Measurements from ENCODE around the gene HOXB5. TPM values are rescaled to one million over a fixed set of nuclear protein-coding genes. Genes with fewer than 3 reads are reported as not detected.

Gene HOXB5
- total RNA-seq, 1 donor from 2014 or later, result not detected

- H3K36me3 Mint-ChIP-seq (ENCODE audit: low read depth), result peaks cover 14% of the 10 kb centered on the region
- H3K4me1 Mint-ChIP-seq (ENCODE audit: low read depth), result peaks cover 54% of the 10 kb centered on the region
- intact Hi-C loops (cut with micrococcal nuclease), result loop anchor here (2.0 kb wide), 1 partner anchor 32 kb away; the partner anchor contains the start of gene HOXB4
- peak overlapping the region; percentile 80 for H3K27ac Mint-ChIP-seq
- peaks cover 1% of the 10 kb centered on the region for H3K27me3 Mint-ChIP-seq (ENCODE audit: insufficient read depth)
- peak overlapping the region; percentile 75 for H3K4me3 Mint-ChIP-seq
- DNase-seq (ENCODE audit: low spot score), result no peak
- H3K9me3 Mint-ChIP-seq, result no peaks in the 10 kb centered on the region
These were observed 46.4 kb downstream of the HOXB5 start for GRCh38 chr17:48546924-48547807.

GRCh38 chr17:48546137-48546923 is 47.2 kb downstream of the HOXB5 start:
- peak overlapping the region; percentile 75 for H3K4me3 Mint-ChIP-seq
- peaks cover 54% of the 10 kb centered on the region for H3K4me1 Mint-ChIP-seq (ENCODE audit: low read depth)
- H3K9me3 Mint-ChIP-seq, result no peaks in the 10 kb centered on the region
- peaks cover 5% of the 10 kb centered on the region for H3K27me3 Mint-ChIP-seq (ENCODE audit: insufficient read depth)
- peaks cover 16% of the 10 kb centered on the region for H3K36me3 Mint-ChIP-seq (ENCODE audit: low read depth)
- intact Hi-C loops (cut with micrococcal nuclease), result loop anchor here (2.0 kb wide), 1 partner anchor 32 kb away; the partner anchor contains the start of gene HOXB4
- no peak for DNase-seq (ENCODE audit: low spot score)
- H3K27ac Mint-ChIP-seq, result peak overlapping the region; percentile 80

- H3K4me1 Mint-ChIP-seq (ENCODE audit: low read depth), result peaks cover 60% of the 10 kb centered on the region
- peak overlapping the region; percentile 95 for H3K4me3 Mint-ChIP-seq
- peak overlapping the region; percentile 80 for H3K27ac Mint-ChIP-seq
- H3K36me3 Mint-ChIP-seq (ENCODE audit: low read depth), result peaks cover 19% of the 10 kb centered on the region
- H3K27me3 Mint-ChIP-seq (ENCODE audit: insufficient read depth), result peaks cover 8% of the 10 kb centered on the region
- intact Hi-C loops (cut with micrococcal nuclease), result loop anchor here (2.0 kb wide), 1 partner anchor 63 kb away; no protein-coding TSS in a partner anchor
- no peak for DNase-seq (ENCODE audit: low spot score)
- no peaks in the 10 kb centered on the region for H3K9me3 Mint-ChIP-seq
These were observed 48.0 kb downstream of the HOXB5 start for GRCh38 chr17:48545539-48545938.

DNA sequence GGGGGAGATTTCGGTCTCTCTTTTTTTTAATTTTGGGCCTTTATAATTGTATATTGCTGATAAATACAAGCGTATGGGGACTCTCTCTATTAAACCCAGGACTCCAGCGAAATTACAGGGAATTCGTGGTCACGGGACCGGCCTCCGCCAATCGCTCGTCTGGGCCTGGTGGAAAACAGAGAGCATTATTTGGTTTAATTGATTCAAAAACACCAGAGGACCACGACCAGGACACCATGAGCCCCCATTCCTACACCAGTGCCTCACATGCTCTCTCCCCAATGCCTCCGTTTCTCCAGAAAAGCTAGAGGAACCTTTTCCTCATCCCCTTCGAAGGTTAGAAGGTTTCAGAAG is 48.6 kb downstream of the HOXB5 start, which contains the start of gene HOXB2:
HOXB2 (minus strand) TSS at position 88 of the 354 bp plus-strand sequence. CDS start 198 bp downstream, outside the sequence.
- H3K9me3 Mint-ChIP-seq, result no peaks in the 10 kb centered on the region
- intact Hi-C loops (cut with micrococcal nuclease), result loop anchor here (2.0 kb wide), 1 partner anchor 62 kb away; no protein-coding TSS in a partner anchor
- DNase-seq (ENCODE audit: low spot score), result no peak
- peak within 1 kb of the TSS; percentile 96 for H3K27ac Mint-ChIP-seq
- peaks cover 17% of the 10 kb centered on the region for H3K36me3 Mint-ChIP-seq (ENCODE audit: low read depth)
- H3K27me3 Mint-ChIP-seq (ENCODE audit: insufficient read depth), result peaks cover 8% of the 10 kb centered on the region
- peak within 1 kb of the TSS; percentile 95 for H3K4me3 Mint-ChIP-seq
- H3K4me1 Mint-ChIP-seq (ENCODE audit: low read depth), result peaks cover 63% of the 10 kb centered on the region

- Mint-ChIP-seq H3K36me3 (ENCODE audit: low read depth) (peaks cover 15% of the 10 kb centered on the region), H3K27ac (peak overlapping the region; percentile 96), H3K4me3 (peak overlapping the region; percentile 95), H3K27me3 (ENCODE audit: insufficient read depth) (peaks cover 8% of the 10 kb centered on the region), H3K4me1 (ENCODE audit: low read depth) (peaks cover 62% of the 10 kb centered on the region), H3K9me3 (no peaks in the 10 kb centered on the region)
- peak; percentile 31 for DNase-seq (ENCODE audit: low spot score)
- intact Hi-C loops (cut with micrococcal nuclease), result loop anchor here (2.0 to 5.0 kb wide), 2 partner anchors 62 to 132 kb away; no protein-coding TSS in a partner anchor
These were observed 49.1 kb downstream of the HOXB5 start for GRCh38 chr17:48544349-48545021.

DNA sequence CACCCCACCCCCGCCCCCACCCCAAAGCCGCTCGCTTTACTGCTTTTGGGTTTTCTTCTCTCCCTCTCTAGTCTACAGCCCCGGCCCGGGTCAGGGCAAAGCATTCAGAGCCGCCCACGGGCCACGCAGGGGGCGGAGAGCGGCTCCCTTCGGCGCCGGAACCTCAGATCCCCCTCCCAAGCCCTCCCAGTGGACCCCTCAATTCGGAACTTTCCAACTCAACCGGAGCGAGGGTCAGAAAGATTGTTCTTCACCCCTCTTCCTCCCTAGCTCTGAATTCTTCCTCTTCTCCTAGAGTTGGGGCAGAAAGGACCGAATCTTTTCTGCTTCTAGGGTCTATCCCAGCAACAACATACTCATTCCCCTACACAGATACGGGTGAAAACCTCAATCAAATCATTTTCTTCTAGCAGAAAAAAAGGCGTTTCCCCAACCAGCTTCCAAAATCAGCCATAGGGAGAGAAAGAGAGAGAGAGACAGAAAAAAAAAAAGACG is 49.7 kb downstream of the HOXB5 start:
- peaks cover 62% of the 10 kb centered on the region for H3K4me1 Mint-ChIP-seq (ENCODE audit: low read depth)
- peaks cover 8% of the 10 kb centered on the region for H3K27me3 Mint-ChIP-seq (ENCODE audit: insufficient read depth)

GRCh38 chr17:48543107-48543853 is 50.3 kb downstream of the HOXB5 start:
- H3K4me1 Mint-ChIP-seq (ENCODE audit: low read depth), result peaks cover 57% of the 10 kb centered on the region
- no peaks in the 10 kb centered on the region for H3K9me3 Mint-ChIP-seq
- H3K27ac Mint-ChIP-seq, result peak overlapping the region; percentile 96
- peaks cover 8% of the 10 kb centered on the region for H3K27me3 Mint-ChIP-seq (ENCODE audit: insufficient read depth)
- H3K4me3 Mint-ChIP-seq, result peak overlapping the region; percentile 95
- DNase-seq (ENCODE audit: low spot score), result peak; percentile 60
- peaks cover 13% of the 10 kb centered on the region for H3K36me3 Mint-ChIP-seq (ENCODE audit: low read depth)
- intact Hi-C loops (cut with micrococcal nuclease), result loop anchor here (1.0 to 5.0 kb wide), 3 partner anchors 51 to 131 kb away; no protein-coding TSS in a partner anchor

More for the DNA sequence above, 49.7 kb downstream of the HOXB5 start:
- Mint-ChIP-seq H3K36me3 (ENCODE audit: low read depth) (peaks cover 13% of the 10 kb centered on the region), H3K4me3 (peak overlapping the region; percentile 95), H3K9me3 (no peaks in the 10 kb centered on the region), H3K27ac (peak overlapping the region; percentile 96)
- peak; percentile 40 for DNase-seq (ENCODE audit: low spot score)
- intact Hi-C loops (cut with micrococcal nuclease), result loop anchor here (1.0 to 5.0 kb wide), 4 partner anchors 52 to 132 kb away; no protein-coding TSS in a partner anchor

- Mint-ChIP-seq H3K4me3 (peak overlapping the region; percentile 91), H3K9me3 (no peaks in the 10 kb centered on the region), H3K4me1 (ENCODE audit: low read depth) (peaks cover 51% of the 10 kb centered on the region), H3K27me3 (ENCODE audit: insufficient read depth) (peaks cover 8% of the 10 kb centered on the region), H3K36me3 (ENCODE audit: low read depth) (peaks cover 13% of the 10 kb centered on the region), H3K27ac (peak overlapping the region; percentile 88)
- no peak for DNase-seq (ENCODE audit: low spot score)
- intact Hi-C loops (cut with micrococcal nuclease), result loop anchor here (1.0 to 5.0 kb wide), 3 partner anchors 50 to 130 kb away; no protein-coding TSS in a partner anchor
These were observed 50.9 kb downstream of the HOXB5 start for GRCh38 chr17:48542698-48543106.

GRCh38 chr17:48542114-48542656 is 51.4 kb downstream of the HOXB5 start:
- intact Hi-C loops (cut with micrococcal nuclease), result loop anchor here (2.0 to 5.0 kb wide), 2 partner anchors 113 to 130 kb away; no protein-coding TSS in a partner anchor
- Mint-ChIP-seq H3K4me3 (peak overlapping the region; percentile 91), H3K36me3 (ENCODE audit: low read depth) (peaks cover 13% of the 10 kb centered on the region), H3K4me1 (ENCODE audit: low read depth) (peaks cover 46% of the 10 kb centered on the region), H3K27me3 (ENCODE audit: insufficient read depth) (peaks cover 8% of the 10 kb centered on the region), H3K27ac (peak overlapping the region; percentile 98), H3K9me3 (no peaks in the 10 kb centered on the region)
- DNase-seq (ENCODE audit: low spot score), result peak; percentile 16

- peaks cover 8% of the 10 kb centered on the region for H3K27me3 Mint-ChIP-seq (ENCODE audit: insufficient read depth)
- intact Hi-C loops (cut with micrococcal nuclease), result loop anchor here (1.0 to 5.0 kb wide), 6 partner anchors 30 to 189 kb away; partner anchors contain the start of gene HOXB4
- H3K4me1 Mint-ChIP-seq (ENCODE audit: low read depth), result peaks cover 41% of the 10 kb centered on the region
- peaks cover 13% of the 10 kb centered on the region for H3K36me3 Mint-ChIP-seq (ENCODE audit: low read depth)
- DNase-seq (ENCODE audit: low spot score), result peak; percentile 27
- peak overlapping the region; percentile 98 for H3K27ac Mint-ChIP-seq
- peak overlapping the region; percentile 91 for H3K4me3 Mint-ChIP-seq
- H3K9me3 Mint-ChIP-seq, result no peaks in the 10 kb centered on the region
These were observed 51.9 kb downstream of the HOXB5 start for GRCh38 chr17:48541577-48542113.
